GM18505 (cell line): ENCODE measurements around the gene DAZAP1.
"Not testable (repeated sequence)": the region's sequence is repeated elsewhere in the genome, so short reads cannot be mapped to it uniquely, and the experiment has no call there.

Source experiments
- ATAC-seq: cut with Tn5 transposase; IDR thresholded peaks from one replicate; pipeline ENCODE4 v1.9.1; 2021; ENCODE audit not compliant: unreplicated experiment
- POLR2A ChIP-seq: IDR thresholded peaks from 4 replicates; pipeline ENCODE4 v1.6.1; 2011; ENCODE audit warnings: borderline replicate concordance; ENCODE audit not compliant: insufficient read depth, insufficient read length; ENCODE audit errors: extremely low read depth

Gene DAZAP1

GRCh38 chr19:1471515-1472160 is 64.3 kb downstream of the DAZAP1 start:
- no peak for TF ChIP-seq POLR2A
- no peak for ATAC-seq

DNA sequence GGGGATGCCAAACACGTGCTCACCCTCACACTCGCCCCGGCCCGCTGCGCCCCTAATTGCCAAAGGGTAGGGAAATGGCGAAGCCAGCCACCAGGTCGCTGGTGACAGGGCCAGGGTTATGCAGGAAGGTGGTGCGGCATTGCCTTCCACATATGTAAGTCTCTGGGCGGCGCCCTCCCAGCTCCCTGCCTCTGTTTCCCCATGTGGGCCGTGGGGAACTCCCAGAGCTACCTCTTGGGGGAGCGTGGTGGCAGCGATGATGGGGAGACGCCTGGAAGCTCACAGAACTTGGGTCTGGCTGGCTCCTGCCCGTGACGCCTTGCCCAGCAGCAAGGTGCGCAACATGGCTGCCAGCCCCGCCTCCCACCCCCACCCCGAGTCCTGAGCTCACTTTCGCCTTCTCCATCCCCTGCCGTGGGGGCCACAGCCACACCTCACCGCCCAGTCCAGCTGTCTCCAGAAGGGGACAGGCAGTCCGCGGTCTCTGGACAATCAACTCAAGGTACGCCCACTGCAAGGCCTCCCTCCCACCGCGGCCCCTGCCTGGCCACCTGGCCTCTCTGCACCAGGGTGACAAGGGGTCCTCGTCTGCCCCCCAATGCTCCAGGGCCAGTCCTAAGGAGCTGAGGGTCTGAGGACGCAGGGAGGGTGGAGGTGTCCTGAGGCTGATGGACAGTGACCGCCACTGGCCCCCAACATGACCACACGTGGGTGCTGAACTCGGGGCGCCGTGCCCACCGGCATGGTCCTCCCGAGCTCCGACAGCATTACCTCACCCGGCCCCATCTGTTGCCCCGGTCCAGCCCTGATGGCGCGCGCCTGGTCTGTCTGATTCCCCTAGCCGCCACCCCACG is 65.1 kb downstream of the DAZAP1 start:
- TF ChIP-seq POLR2A, result no peak
- no peak for ATAC-seq

GRCh38 chr19:1473085-1473851 is 65.9 kb downstream of the DAZAP1 start:
- ATAC-seq, result no peak
- no peak for TF ChIP-seq POLR2A

GRCh38 chr19:1474011-1474764 is 66.8 kb downstream of the DAZAP1 start:
- no peak for ATAC-seq
- no peak for TF ChIP-seq POLR2A

- no peak for TF ChIP-seq POLR2A
- no peak for ATAC-seq
Measured at GRCh38 chr19:1474765-1475351, 67.5 kb downstream of the DAZAP1 start.

DNA sequence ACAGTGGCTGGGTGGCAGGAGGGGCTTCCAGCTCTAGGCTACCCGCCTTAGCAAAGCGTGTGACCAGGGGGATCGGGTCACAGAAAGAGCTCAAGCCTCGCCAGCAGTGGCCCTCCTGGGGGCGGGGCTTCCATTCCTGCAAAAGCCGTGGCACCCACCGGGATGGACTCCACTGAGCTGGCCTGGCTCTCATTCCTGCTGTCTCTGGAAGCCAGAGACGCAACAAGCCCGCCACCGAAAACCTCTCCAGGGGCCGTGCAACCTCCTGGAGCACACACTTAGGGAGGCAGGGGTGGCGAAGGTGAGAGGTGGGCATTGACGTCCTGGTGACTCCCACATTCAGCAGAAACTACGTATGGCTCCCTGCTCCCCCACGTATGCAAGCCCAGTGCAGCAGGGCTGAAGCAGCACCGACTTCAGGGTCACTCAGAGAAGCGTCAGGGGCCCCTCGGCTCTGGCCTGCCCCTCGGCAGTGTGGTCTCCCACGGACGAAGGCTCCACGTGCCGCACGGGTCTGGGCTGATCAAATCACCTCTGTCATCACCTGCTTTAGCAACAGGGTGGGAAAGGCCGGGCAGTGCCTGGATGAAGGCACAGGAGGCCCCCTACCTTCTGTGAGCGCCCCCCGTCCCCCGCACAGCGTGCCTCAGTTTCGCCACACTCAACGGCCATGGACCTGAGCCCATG is 68.5 kb downstream of the DAZAP1 start:
- ATAC-seq, result no peak
- TF ChIP-seq POLR2A, result no peak

- not testable (repeated sequence) for ATAC-seq
Measured at GRCh38 chr19:1477056-1477455, 69.7 kb downstream of the DAZAP1 start.

DNA sequence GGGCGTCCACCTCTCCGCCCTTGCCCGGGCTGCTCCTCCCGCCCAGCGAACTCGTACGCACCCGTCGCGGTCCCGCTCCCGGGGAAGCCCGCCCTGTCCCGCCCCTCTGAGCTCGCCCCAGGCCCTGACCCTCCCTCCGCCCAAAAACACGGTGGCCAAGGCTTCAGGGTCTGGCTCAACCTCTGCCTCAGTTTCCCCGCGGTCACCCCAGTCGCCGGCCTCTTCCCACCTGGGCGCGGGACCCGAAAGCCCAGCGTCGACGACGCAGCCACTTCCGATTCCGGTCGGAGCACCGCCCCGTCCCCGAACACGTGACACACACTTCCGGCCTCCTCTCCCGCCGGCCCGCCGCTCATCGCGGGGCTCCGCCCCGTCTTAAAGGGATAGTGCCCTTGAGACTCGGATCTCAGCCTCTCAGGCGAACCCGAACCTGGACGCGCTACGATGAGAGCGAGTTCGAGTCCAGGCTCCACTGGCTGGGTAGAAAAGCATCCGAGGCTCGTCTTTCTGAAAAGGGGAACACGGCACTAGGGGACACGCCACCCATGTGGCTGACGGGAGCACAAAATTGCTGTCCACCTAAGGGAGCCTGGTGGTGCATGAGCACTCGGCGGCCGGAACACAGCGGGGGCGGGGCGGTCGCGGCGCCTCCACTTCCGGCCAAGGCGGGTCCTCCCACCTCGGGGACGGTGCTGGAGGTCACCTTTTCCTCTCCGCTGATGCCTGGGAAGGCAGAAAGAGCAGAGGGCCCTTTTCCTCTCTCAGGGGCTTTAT is 71.7 kb downstream of the DAZAP1 start, which contains the start of gene C19orf25:
C19orf25 (minus strand) TSS at position 282 of the 774 bp plus-strand sequence. CDS start 312 bp downstream, outside the sequence.
- TF ChIP-seq POLR2A, result peak; percentile 94
- peak; percentile 81 for ATAC-seq

GRCh38 chr19:1481224-1481892 is 74.0 kb downstream of the DAZAP1 start:
- no peak for TF ChIP-seq POLR2A
- no peak for ATAC-seq

DNA sequence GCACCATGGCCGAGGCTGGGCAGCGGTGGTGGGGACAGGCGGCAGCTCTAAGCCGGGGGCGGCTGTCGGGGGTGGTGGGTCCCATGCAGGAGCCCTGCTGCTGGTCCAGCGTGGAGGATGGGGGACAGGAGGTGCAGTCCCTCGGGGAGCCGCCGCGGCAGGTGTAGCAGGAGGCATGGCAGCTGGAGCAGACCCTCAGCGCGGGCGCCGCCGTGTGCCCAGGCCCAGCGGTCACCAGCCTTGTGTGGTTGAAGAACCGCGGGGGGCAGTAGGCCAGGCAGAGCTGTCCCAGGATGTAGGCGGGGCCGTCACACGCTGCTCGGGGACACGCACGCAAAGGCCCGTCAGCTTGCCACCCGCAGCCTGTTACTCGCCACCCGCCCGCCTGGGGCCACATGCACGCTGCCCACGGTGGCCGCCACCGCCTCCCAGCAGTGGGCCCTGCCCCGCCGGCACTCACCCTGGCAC is 74.5 kb downstream of the DAZAP1 start:
- TF ChIP-seq POLR2A, result no peak
- ATAC-seq, result no peak
